WTC11 (cell line): ENCODE results near the gene CCDC134. TPM values are rescaled to one million over a fixed set of nuclear protein-coding genes. Genes with fewer than 3 reads are reported as not detected.

ENCODE experiments used
- ATAC-seq: fragments of 200-7000 bp; cut with Tn5 transposase; 2 replicates; pipeline ENCODE4 v1.10.0; 2021; ENCODE audit warnings: mild to moderate bottlenecking, moderate library complexity
- CTCF ChIA-PET: fragments of 300-600 bp; sonication (Branson Sonifier 250); formaldehyde crosslinking; loops from one replicate; lab custom pipeline; 2021; ENCODE audit warnings: antibody characterized with exemption; lab: Charles Lee
- POLR2A ChIA-PET: fragments of 350-600 bp; sonication (Branson Sonifier 250); formaldehyde crosslinking; loops from one replicate; lab custom pipeline; 2021; ENCODE audit warnings: antibody characterized with exemption; lab: Charles Lee
- DNase-seq: peaks from one replicate; pipeline ENCODE4 v3.0.0; 2021; ENCODE audit warnings: low spot score
- H3K27ac Mint-ChIP-seq: 2 replicates; pipeline ENCODE4 v1.8.0; 2021; ENCODE audit warnings: mixed read lengths
- H3K27me3 Mint-ChIP-seq: 2 replicates; pipeline ENCODE4 v1.8.0; 2021; ENCODE audit warnings: low read depth, mild to moderate bottlenecking, moderate library complexity, mixed read lengths
- H3K36me3 Mint-ChIP-seq: 2 replicates; pipeline ENCODE4 v1.8.0; 2021; ENCODE audit warnings: mixed read lengths
- H3K4me1 Mint-ChIP-seq: 2 replicates; pipeline ENCODE4 v1.8.0; 2022; ENCODE audit warnings: mixed read lengths
- H3K4me3 Mint-ChIP-seq: 2 replicates; pipeline ENCODE4 v1.8.0; 2021; ENCODE audit warnings: mild to moderate bottlenecking, moderate library complexity, mixed read lengths
- H3K9me3 Mint-ChIP-seq: 2 replicates; pipeline ENCODE4 v1.8.0; 2021; ENCODE audit warnings: mixed read lengths
- EMX1 ChIP-seq: fragments of 250-450 bp; sonication (Bioruptor Pico); IDR thresholded peaks from 2 replicates; pipeline ENCODE4 v1.8.0; 2021; ENCODE audit warnings: mild to moderate bottlenecking
- GRHL2 ChIP-seq: fragments of 250-450 bp; sonication (Bioruptor Pico); IDR thresholded peaks from 2 replicates; pipeline ENCODE4 v1.8.0; 2022; ENCODE audit warnings: mild to moderate bottlenecking, moderate library complexity; ENCODE audit not compliant: insufficient replicate concordance, severe bottlenecking
- NR2C2 ChIP-seq: sonication (generic); formaldehyde crosslinking; IDR thresholded peaks from 2 replicates; pipeline ENCODE4 v1.8.0; 2022; ENCODE audit warnings: mild to moderate bottlenecking, missing genetic modification reagents
- SMAD3 ChIP-seq: sonication (generic); formaldehyde crosslinking; IDR thresholded peaks from 2 replicates; pipeline ENCODE4 v1.8.0; 2022; ENCODE audit warnings: missing genetic modification reagents, mild to moderate bottlenecking, borderline replicate concordance
- TP53 ChIP-seq: sonication (generic); formaldehyde crosslinking; IDR thresholded peaks from 2 replicates; pipeline ENCODE4 v1.8.1; 2023; ENCODE audit warnings: mild to moderate bottlenecking, missing genetic modification reagents
- ZNF232 ChIP-seq: sonication (generic); formaldehyde crosslinking; IDR thresholded peaks from 2 replicates; pipeline ENCODE4 v1.8.0; 2022; ENCODE audit warnings: mild to moderate bottlenecking, missing genetic modification reagents
- ZNF263 ChIP-seq: sonication (generic); formaldehyde crosslinking; IDR thresholded peaks from 2 replicates; pipeline ENCODE4 v1.8.1; 2022; ENCODE audit warnings: low read depth, mild to moderate bottlenecking, moderate library complexity, missing genetic modification reagents
- ZNF423 ChIP-seq: fragments of 250-450 bp; sonication (Bioruptor Pico); IDR thresholded peaks from 2 replicates; pipeline ENCODE4 v2.1.2; 2022; ENCODE audit warnings: mild to moderate bottlenecking, moderate library complexity
- total RNA-seq: library from RNA; stranded (reverse); gene quantifications from 3 replicates; pipeline ENCODE4 v1.2.3, GENCODE V29; 2021
- TF ChIP-seq, protein P1 (sequence below): sonication (generic); formaldehyde crosslinking; IDR thresholded peaks from 2 replicates; pipeline ENCODE4 v1.8.0; 2023; ENCODE audit warnings: missing genetic modification reagents, mild to moderate bottlenecking, borderline replicate concordance
- TF ChIP-seq, protein P2 (sequence below): sonication (generic); formaldehyde crosslinking; conservative IDR thresholded peaks from 2 replicates; pipeline ENCODE4 v1.8.1; 2022; ENCODE audit warnings: mild to moderate bottlenecking, missing genetic modification reagents
- TF ChIP-seq, protein P3 (sequence below): sonication (generic); formaldehyde crosslinking; IDR thresholded peaks from 2 replicates; pipeline ENCODE4 v1.8.1; 2023; ENCODE audit warnings: mild to moderate bottlenecking, missing genetic modification reagents
- TF ChIP-seq, protein P4 (sequence below): fragments of 250-450 bp; sonication (Bioruptor Pico); conservative IDR thresholded peaks from 2 replicates; pipeline ENCODE4 v1.9.0; 2021; ENCODE audit warnings: mild to moderate bottlenecking
- TF ChIP-seq, protein P5 (sequence below): fragments of 250-450 bp; sonication (Bioruptor Pico); IDR thresholded peaks from 2 replicates; pipeline ENCODE4 v1.9.0; 2021; ENCODE audit warnings: mild to moderate bottlenecking

Gene CCDC134
- total RNA-seq, 1 experiment from 2014 or later = 19.0 TPM

DNA sequence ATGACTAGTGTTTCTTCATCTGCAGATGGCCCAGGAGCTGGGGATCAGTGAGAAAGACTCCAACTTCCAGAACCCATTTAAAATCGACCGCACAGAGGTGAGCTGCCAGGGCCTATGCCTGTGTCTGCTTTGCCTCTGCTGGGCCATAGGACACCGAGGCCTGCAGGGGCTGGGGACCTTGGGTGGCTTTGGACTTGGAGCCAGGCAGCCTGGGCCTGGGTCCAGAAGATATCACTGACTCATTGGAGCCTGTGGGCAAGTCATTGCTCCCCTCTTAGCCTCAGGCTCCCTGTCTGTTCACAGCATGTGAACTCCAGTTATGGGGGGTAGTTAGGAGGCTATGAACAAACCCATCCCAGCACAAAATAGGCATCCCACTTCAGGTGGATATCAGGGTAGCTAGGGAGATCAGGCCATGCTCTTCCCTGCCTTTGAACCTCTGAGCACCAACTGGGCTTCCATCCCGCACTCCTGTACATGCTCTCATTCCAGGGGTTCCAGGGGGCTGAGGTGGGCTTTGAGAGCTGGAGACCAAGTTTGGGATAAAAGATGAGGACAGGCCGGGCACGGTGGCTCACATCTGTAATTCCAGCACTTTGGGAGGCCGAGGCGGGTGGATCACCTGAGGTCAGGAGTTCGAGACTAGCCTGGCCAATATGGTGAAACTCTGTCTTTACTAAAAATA, 13.4 kb downstream of the CCDC134 start:
- no peak for ATAC-seq
- DNase-seq = no peak
- H3K4me3 Mint-ChIP-seq = no peak overlapping the region
- ChIA-PET POLR2A (no interaction called here), CTCF (interaction anchor here (0.9 to 4.0 kb wide), 4 partner anchors 51 to 147 kb away, joined by 3 to 19 read pairs (median 4); no protein-coding TSS in a partner anchor)
- no peaks in the 10 kb centered on the region for H3K9me3 Mint-ChIP-seq
- no peak overlapping the region for H3K27ac Mint-ChIP-seq
- H3K4me1 Mint-ChIP-seq = no peaks in the 10 kb centered on the region
- peaks cover 16% of the 10 kb centered on the region; the same call in 1 of the 2 replicates for H3K36me3 Mint-ChIP-seq
- TF ChIP-seq EMX1 (CRISPR knock-in tag) (no peak), NR2C2 (CRISPR knock-in tag) (no peak), ZNF232 (CRISPR knock-in tag) (no peak), ZNF423 (CRISPR knock-in tag) (no peak), ZNF263 (no peak), GRHL2 (CRISPR knock-in tag) (no peak), TP53 (CRISPR knock-in tag) (no peak), SMAD3 (no peak)
- TF ChIP-seq, protein P1, sequence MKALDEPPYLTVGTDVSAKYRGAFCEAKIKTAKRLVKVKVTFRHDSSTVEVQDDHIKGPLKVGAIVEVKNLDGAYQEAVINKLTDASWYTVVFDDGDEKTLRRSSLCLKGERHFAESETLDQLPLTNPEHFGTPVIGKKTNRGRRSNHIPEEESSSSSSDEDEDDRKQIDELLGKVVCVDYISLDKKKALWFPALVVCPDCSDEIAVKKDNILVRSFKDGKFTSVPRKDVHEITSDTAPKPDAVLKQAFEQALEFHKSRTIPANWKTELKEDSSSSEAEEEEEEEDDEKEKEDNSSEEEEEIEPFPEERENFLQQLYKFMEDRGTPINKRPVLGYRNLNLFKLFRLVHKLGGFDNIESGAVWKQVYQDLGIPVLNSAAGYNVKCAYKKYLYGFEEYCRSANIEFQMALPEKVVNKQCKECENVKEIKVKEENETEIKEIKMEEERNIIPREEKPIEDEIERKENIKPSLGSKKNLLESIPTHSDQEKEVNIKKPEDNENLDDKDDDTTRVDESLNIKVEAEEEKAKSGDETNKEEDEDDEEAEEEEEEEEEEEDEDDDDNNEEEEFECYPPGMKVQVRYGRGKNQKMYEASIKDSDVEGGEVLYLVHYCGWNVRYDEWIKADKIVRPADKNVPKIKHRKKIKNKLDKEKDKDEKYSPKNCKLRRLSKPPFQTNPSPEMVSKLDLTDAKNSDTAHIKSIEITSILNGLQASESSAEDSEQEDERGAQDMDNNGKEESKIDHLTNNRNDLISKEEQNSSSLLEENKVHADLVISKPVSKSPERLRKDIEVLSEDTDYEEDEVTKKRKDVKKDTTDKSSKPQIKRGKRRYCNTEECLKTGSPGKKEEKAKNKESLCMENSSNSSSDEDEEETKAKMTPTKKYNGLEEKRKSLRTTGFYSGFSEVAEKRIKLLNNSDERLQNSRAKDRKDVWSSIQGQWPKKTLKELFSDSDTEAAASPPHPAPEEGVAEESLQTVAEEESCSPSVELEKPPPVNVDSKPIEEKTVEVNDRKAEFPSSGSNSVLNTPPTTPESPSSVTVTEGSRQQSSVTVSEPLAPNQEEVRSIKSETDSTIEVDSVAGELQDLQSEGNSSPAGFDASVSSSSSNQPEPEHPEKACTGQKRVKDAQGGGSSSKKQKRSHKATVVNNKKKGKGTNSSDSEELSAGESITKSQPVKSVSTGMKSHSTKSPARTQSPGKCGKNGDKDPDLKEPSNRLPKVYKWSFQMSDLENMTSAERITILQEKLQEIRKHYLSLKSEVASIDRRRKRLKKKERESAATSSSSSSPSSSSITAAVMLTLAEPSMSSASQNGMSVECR (CRISPR knock-in tag) = no peak
- TF ChIP-seq, protein P2, sequence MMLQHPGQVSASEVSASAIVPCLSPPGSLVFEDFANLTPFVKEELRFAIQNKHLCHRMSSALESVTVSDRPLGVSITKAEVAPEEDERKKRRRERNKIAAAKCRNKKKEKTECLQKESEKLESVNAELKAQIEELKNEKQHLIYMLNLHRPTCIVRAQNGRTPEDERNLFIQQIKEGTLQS (CRISPR knock-in tag) = no peak
- TF ChIP-seq, protein P3, sequence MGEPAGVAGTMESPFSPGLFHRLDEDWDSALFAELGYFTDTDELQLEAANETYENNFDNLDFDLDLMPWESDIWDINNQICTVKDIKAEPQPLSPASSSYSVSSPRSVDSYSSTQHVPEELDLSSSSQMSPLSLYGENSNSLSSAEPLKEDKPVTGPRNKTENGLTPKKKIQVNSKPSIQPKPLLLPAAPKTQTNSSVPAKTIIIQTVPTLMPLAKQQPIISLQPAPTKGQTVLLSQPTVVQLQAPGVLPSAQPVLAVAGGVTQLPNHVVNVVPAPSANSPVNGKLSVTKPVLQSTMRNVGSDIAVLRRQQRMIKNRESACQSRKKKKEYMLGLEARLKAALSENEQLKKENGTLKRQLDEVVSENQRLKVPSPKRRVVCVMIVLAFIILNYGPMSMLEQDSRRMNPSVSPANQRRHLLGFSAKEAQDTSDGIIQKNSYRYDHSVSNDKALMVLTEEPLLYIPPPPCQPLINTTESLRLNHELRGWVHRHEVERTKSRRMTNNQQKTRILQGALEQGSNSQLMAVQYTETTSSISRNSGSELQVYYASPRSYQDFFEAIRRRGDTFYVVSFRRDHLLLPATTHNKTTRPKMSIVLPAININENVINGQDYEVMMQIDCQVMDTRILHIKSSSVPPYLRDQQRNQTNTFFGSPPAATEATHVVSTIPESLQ (CRISPR knock-in tag) = no peak
- TF ChIP-seq, protein P4, sequence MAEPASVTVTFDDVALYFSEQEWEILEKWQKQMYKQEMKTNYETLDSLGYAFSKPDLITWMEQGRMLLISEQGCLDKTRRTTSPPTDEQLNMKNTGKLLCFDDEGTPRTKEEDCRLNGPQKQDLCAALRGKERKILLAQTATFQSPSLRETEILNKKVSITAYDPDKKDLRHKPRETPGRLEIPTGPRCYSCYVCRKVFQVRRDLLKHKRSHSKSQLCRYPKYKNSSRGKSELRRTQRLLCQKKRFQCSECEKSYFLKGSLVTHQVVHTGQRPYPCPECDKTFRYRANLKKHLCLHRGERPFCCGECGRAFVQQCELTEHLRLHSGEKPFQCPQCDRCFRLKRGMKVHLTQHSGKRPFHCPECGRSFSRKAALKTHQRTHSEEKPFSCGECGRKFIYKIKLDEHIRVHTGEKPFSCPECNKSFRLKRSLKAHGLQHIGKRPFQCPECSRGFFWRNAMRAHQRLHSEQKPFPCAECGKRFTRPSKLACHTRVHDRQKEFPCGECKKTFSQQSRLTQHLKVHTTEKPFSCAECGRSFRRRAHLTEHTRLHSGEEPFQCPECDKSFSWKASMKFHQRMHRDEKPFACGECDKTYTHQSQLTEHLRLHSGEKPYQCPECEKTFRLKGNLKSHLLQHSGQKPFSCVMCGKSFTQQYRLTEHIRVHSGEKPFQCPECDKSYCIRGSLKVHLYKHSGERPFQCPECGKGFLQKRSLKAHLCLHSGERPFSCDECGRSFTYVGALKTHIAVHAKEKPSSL = no peak
- TF ChIP-seq, protein P5, sequence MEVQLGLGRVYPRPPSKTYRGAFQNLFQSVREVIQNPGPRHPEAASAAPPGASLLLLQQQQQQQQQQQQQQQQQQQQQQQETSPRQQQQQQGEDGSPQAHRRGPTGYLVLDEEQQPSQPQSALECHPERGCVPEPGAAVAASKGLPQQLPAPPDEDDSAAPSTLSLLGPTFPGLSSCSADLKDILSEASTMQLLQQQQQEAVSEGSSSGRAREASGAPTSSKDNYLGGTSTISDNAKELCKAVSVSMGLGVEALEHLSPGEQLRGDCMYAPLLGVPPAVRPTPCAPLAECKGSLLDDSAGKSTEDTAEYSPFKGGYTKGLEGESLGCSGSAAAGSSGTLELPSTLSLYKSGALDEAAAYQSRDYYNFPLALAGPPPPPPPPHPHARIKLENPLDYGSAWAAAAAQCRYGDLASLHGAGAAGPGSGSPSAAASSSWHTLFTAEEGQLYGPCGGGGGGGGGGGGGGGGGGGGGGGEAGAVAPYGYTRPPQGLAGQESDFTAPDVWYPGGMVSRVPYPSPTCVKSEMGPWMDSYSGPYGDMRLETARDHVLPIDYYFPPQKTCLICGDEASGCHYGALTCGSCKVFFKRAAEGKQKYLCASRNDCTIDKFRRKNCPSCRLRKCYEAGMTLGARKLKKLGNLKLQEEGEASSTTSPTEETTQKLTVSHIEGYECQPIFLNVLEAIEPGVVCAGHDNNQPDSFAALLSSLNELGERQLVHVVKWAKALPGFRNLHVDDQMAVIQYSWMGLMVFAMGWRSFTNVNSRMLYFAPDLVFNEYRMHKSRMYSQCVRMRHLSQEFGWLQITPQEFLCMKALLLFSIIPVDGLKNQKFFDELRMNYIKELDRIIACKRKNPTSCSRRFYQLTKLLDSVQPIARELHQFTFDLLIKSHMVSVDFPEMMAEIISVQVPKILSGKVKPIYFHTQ = no peak
- no peaks in the 10 kb centered on the region for H3K27me3 Mint-ChIP-seq
